ENCODE measurements around the gene LNX1. TPM values are rescaled to one million over a fixed set of nuclear protein-coding genes. Genes with fewer than 3 reads are reported as not detected.

Gene LNX1
- total RNA-seq, 1 experiment from 2014 or later = 3.3 TPM

DNA sequence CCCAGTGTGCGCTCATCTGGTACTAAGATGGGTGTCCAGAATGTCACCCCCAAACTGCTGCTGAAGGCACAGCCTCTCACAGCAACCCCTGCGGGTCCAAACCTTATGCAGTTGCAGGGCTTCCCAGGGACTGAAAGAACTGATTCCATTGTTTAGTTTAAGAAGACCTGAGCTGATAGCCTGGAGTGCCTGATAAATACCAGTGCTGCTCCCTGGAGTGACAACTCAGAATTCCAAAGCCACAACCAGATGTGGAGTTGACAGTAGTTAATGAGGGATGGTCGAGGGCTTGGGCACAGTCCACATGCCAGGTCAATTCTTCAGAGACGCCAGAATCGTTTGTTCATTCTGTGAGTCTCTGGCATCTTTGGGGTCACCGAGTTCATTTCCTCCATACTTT lies 71.2 kb downstream of the LNX1 start:
- Histone ChIP-seq H3K27ac (ENCODE audit: low read depth, low read length) (no peak overlapping the region), H3K9ac (ENCODE audit: low read length) (no peak overlapping the region), H3K79me2 (ENCODE audit: insufficient read depth, low read length) (no peaks in the 10 kb centered on the region), H3K4me3 (replicated peaks in 1 of 2; ENCODE audit: low read depth in 1 of 2, low read length in 2 of 2) (no peak overlapping the region), H3K36me3 (ENCODE audit: control insufficient read depth in 1 of 2, insufficient read depth in 2 of 2, low read length in 2 of 2) (no peaks in the 10 kb centered on the region), H3K27me3 (ENCODE audit: insufficient read depth, low read length) (peaks cover 5% of the 10 kb centered on the region; the same call in 1 of the 2 replicates), H3K4me2 (ENCODE audit: low read length) (no peak overlapping the region), H2AFZ (ENCODE audit: low read depth, low read length, poor library complexity, severe bottlenecking) (no peak overlapping the region), H3K9me2 (ENCODE audit: insufficient read depth) (no peaks in the 10 kb centered on the region), H3K9me3 (ENCODE audit: control insufficient read depth in 1 of 2, insufficient read depth in 1 of 2, low read depth in 1 of 2, low read length in 2 of 2) (no peaks in the 10 kb centered on the region), H4K20me1 (ENCODE audit: insufficient read depth) (no peaks in the 10 kb centered on the region), H3K4me1 (ENCODE audit: control insufficient read depth in 1 of 2, insufficient read depth in 2 of 2, low read length in 2 of 2) (no peaks in the 10 kb centered on the region)
- no peak for DNase-seq (ENCODE audit: low read depth, low spot score)
- ATAC-seq = no peak
- ChIA-PET POLR2A (no interaction called here), CTCF (no interaction called here), RAD21 (ENCODE audit: low non-redundant PET in 1 of 2, low total read pairs in 2 of 2, uncharacterized antibody in 2 of 2, unreplicated experiment in 2 of 2) (no interaction called here)
- BruUV-seq (replicated peaks) = no TSS peak
- TF ChIP-seq ZNF274 (IDR thresholded peaks at IDR 0.05; ENCODE audit: low read depth, low read length) (no peak), ELF1 (IDR thresholded peaks at IDR 0.05; ENCODE audit: borderline replicate concordance, low read depth) (no peak), JUND (IDR thresholded peaks at IDR 0.05) (no peak), ZFX (IDR thresholded peaks at IDR 0.05) (no peak), POLR2A (IDR thresholded peaks at IDR 0.05; ENCODE audit: borderline replicate concordance, extremely low read depth, insufficient read depth, insufficient read length) (no peak), EZH2phosphoT487 (IDR thresholded peaks at IDR 0.05; ENCODE audit: borderline replicate concordance) (no peak), SP1 (IDR thresholded peaks at IDR 0.05; ENCODE audit: low read depth) (no peak), FOSL1 (IDR thresholded peaks at IDR 0.05; ENCODE audit: low read depth) (no peak)
- TF ChIP-seq, protein P1, sequence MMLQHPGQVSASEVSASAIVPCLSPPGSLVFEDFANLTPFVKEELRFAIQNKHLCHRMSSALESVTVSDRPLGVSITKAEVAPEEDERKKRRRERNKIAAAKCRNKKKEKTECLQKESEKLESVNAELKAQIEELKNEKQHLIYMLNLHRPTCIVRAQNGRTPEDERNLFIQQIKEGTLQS (IDR thresholded peaks at IDR 0.05) = no peak
- TF ChIP-seq, protein P2, sequence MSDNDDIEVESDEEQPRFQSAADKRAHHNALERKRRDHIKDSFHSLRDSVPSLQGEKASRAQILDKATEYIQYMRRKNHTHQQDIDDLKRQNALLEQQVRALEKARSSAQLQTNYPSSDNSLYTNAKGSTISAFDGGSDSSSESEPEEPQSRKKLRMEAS (IDR thresholded peaks at IDR 0.05) = no peak
- intact Hi-C loops (cut with micrococcal nuclease) = no loop called here

DNA sequence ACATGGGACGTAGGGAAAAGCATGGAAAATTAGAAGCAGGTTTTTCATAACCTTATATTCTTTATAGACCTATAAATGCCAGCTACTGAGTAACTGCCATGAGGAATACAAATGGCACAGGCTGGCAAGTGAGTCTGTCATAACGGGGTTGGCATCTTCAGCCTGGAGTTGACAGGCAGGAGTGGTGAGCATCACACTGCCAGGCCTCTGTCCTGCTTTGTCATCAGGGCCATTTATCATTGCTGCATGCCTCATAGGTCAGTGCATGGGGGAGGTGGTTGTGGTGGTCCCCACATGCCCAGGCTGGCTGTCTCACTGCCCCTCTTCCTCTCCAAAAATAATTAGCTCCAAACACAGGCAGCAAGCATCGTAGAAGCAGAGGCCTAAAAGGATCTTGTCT lies 72.5 kb downstream of the LNX1 start:
- intact Hi-C loops (cut with micrococcal nuclease) = no loop called here
- no peaks in the 10 kb centered on the region for H4K20me1 ChIP-seq (ENCODE audit: insufficient read depth)
- H3K4me1 ChIP-seq (ENCODE audit: control insufficient read depth in 1 of 2, insufficient read depth in 2 of 2, low read length in 2 of 2) = no peaks in the 10 kb centered on the region
- no peak overlapping the region for H3K9ac ChIP-seq (ENCODE audit: low read length)
- H3K9me2 ChIP-seq (ENCODE audit: insufficient read depth) = no peaks in the 10 kb centered on the region
- BruUV-seq (replicated peaks) = no TSS peak
- no peaks in the 10 kb centered on the region for H3K79me2 ChIP-seq (ENCODE audit: insufficient read depth, low read length)
- RAD21 ChIA-PET (ENCODE audit: low non-redundant PET in 1 of 2, low total read pairs in 2 of 2, uncharacterized antibody in 2 of 2, unreplicated experiment in 2 of 2) = no interaction called here
- CTCF ChIA-PET = no interaction called here
- TF ChIP-seq CBX3 (IDR thresholded peaks at IDR 0.05; ENCODE audit: low read depth) = no peak
- TF ChIP-seq, protein P2 (IDR thresholded peaks at IDR 0.05) = no peak
- TF ChIP-seq POLR2AphosphoS5 (IDR thresholded peaks at IDR 0.05; ENCODE audit: low read depth, low read length) = no peak
- TF ChIP-seq POLR2A (IDR thresholded peaks at IDR 0.05; ENCODE audit: borderline replicate concordance, extremely low read depth, insufficient read depth, insufficient read length) = no peak
- no peak for TF ChIP-seq ELF1 (IDR thresholded peaks at IDR 0.05; ENCODE audit: borderline replicate concordance, low read depth)
- TF ChIP-seq RAD21 (IDR thresholded peaks at IDR 0.05; ENCODE audit: low read depth) = no peak
- no peak for TF ChIP-seq YY1 (IDR thresholded peaks at IDR 0.05; ENCODE audit: extremely low read depth, insufficient replicate concordance, low read depth, low read length)
- no peak for TF ChIP-seq CEBPB (IDR thresholded peaks at IDR 0.05; ENCODE audit: low read depth)
- TF ChIP-seq, protein P3, sequence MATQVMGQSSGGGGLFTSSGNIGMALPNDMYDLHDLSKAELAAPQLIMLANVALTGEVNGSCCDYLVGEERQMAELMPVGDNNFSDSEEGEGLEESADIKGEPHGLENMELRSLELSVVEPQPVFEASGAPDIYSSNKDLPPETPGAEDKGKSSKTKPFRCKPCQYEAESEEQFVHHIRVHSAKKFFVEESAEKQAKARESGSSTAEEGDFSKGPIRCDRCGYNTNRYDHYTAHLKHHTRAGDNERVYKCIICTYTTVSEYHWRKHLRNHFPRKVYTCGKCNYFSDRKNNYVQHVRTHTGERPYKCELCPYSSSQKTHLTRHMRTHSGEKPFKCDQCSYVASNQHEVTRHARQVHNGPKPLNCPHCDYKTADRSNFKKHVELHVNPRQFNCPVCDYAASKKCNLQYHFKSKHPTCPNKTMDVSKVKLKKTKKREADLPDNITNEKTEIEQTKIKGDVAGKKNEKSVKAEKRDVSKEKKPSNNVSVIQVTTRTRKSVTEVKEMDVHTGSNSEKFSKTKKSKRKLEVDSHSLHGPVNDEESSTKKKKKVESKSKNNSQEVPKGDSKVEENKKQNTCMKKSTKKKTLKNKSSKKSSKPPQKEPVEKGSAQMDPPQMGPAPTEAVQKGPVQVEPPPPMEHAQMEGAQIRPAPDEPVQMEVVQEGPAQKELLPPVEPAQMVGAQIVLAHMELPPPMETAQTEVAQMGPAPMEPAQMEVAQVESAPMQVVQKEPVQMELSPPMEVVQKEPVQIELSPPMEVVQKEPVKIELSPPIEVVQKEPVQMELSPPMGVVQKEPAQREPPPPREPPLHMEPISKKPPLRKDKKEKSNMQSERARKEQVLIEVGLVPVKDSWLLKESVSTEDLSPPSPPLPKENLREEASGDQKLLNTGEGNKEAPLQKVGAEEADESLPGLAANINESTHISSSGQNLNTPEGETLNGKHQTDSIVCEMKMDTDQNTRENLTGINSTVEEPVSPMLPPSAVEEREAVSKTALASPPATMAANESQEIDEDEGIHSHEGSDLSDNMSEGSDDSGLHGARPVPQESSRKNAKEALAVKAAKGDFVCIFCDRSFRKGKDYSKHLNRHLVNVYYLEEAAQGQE (IDR thresholded peaks at IDR 0.05; ENCODE audit: low read depth) = no peak
- TF ChIP-seq, protein P1 (IDR thresholded peaks at IDR 0.05) = no peak
- no peak for TF ChIP-seq SRF (IDR thresholded peaks at IDR 0.05; ENCODE audit: low read depth)
- TF ChIP-seq EZH2 (IDR thresholded peaks at IDR 0.05) = no peak
- TF ChIP-seq FOSL1 (IDR thresholded peaks at IDR 0.05; ENCODE audit: low read depth) = no peak
- TF ChIP-seq JUND (IDR thresholded peaks at IDR 0.05) = no peak
- no peak for TF ChIP-seq ZFX (IDR thresholded peaks at IDR 0.05)
- TF ChIP-seq SP1 (IDR thresholded peaks at IDR 0.05; ENCODE audit: low read depth) = no peak
- no peak for TF ChIP-seq ZNF274 (IDR thresholded peaks at IDR 0.05; ENCODE audit: low read depth, low read length)
- no peaks in the 10 kb centered on the region for H3K9me3 ChIP-seq (ENCODE audit: control insufficient read depth in 1 of 2, insufficient read depth in 1 of 2, low read depth in 1 of 2, low read length in 2 of 2)
- ATAC-seq (no peak), DNase-seq (ENCODE audit: low read depth, low spot score) (no peak)
- POLR2A ChIA-PET = no interaction called here
- no peak overlapping the region for H3K4me2 ChIP-seq (ENCODE audit: low read length)
- H3K27me3 ChIP-seq (ENCODE audit: insufficient read depth, low read length) = peaks cover 5% of the 10 kb centered on the region; the same call in 1 of the 2 replicates
- no peak overlapping the region for H3K27ac ChIP-seq (ENCODE audit: low read depth, low read length)
- H3K36me3 ChIP-seq (ENCODE audit: control insufficient read depth in 1 of 2, insufficient read depth in 2 of 2, low read length in 2 of 2) = no peaks in the 10 kb centered on the region
- no peak overlapping the region for H3K4me3 ChIP-seq (replicated peaks in 1 of 2; ENCODE audit: low read depth in 1 of 2, low read length in 2 of 2)
- no peak overlapping the region for H2AFZ ChIP-seq (ENCODE audit: low read depth, low read length, poor library complexity, severe bottlenecking)

All from HCT116 (cell line).